NCI-H460 (cell line): ENCODE data around the gene MINAR1. TPM values are rescaled to one million over a fixed set of nuclear protein-coding genes. Genes with fewer than 3 reads are reported as not detected.
"Not testable (repeated sequence)": the region's sequence is repeated elsewhere in the genome, so short reads cannot be mapped to it uniquely, and the experiment has no call there.

Experiments used
- DNase-seq: peaks from one replicate; pipeline ENCODE4 v3.0.0-alpha.2; 2016; ENCODE audit warnings: low read depth; ENCODE audit errors: extremely low read depth
- polyA plus RNA-seq: library from polyadenylated mRNA; depleted of rRNA; stranded (reverse); fragments of >200 nt; gene quantifications from 2 replicates; pipeline ENCODE4 v1.2.3, GENCODE V29; 2014; cell fraction: nucleus; rRNA removed
- total RNA-seq: library from RNA; depleted of rRNA; stranded (reverse); fragments of >200 nt; shearing (Covaris generic); gene quantifications from 2 replicates; pipeline ENCODE4 v1.2.3, GENCODE V29; 2014; rRNA removed

The MINAR1 gene
- total RNA-seq, result 0.61 and 0.84 TPM in 2 replicates
- 1.2 and 1.3 TPM in 2 replicates for polyA plus RNA-seq

DNA sequence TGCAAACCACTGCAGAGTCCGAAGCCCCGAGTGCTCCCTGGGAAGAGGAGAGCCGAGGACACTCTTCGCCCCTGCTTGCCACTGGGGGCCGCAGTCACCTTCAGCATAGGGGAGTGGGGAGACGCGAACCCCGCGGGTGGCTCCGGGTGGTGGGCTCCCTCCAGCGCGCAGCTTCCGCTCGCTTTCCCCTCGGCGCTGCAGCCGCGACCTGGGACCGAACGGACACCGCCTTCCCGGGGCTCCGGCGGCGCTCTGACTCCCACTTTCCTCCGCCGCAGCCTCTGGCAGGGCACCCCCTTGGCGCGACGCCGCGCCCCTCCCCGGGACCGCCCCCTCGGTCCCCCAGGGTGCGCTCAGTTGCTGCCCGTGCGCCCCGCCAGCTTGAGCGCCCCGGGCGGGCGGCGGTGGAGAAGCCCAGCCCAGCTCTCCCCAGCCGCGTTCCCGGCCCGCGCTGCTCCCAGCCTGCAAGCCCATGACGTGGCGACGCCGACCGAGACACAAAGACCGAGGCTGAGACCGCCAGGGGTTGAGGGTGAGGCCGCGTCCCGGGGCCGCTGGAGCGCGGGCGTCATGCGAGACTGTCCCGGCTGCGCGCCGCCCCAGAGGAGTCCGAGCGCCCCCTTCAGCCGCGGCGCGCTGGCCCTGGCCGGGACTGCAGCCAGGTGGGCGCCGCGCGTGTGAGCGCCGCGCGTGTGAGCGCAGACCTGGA is at the start of gene MINAR1:
TSS of gene MINAR1 (plus strand) at position 701 of the 709 bp plus-strand sequence. CDS start 23,812 bp downstream, outside the sequence.
- no peak for DNase-seq

DNA sequence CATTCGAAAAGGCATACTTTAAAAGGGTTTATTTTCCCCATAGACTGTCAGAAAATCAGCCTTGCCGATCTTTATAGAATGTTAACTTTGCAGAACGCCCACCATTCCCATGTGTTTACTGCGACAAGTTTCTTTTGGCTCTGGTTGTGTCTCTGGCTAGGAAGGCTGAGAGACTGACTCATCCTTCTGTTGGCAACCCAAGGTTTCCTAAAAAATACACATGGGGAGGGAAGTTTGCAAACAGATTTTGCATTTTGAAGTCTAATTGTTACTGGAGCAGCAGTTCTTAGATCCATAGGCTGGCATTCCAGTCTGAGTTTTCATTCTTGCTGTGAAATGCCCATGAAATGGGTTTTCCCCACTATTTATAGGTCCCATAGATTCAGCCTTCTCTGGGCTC is 37.9 kb upstream of the MINAR1 start:
- DNase-seq, result no peak

DNA sequence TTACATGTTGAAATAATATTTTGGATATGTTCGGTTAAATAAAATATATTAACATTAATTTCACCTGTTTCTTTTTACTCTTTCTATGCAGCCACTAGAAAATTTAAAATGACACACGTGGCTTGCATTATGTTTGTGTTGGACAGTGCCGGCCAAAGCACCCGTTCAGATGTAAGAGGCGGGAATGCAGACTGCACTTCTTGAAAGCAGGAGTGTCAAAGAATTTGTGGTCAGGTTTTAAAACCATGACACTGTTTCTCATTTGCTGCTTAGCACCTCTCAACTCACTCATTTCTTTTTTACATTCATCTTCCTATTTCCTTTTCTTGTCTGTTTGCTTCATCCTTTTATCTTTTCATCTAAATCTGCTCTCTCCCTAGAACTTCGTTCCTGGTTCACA is 35.3 kb upstream of the MINAR1 start:
- DNase-seq, result no peak

DNA sequence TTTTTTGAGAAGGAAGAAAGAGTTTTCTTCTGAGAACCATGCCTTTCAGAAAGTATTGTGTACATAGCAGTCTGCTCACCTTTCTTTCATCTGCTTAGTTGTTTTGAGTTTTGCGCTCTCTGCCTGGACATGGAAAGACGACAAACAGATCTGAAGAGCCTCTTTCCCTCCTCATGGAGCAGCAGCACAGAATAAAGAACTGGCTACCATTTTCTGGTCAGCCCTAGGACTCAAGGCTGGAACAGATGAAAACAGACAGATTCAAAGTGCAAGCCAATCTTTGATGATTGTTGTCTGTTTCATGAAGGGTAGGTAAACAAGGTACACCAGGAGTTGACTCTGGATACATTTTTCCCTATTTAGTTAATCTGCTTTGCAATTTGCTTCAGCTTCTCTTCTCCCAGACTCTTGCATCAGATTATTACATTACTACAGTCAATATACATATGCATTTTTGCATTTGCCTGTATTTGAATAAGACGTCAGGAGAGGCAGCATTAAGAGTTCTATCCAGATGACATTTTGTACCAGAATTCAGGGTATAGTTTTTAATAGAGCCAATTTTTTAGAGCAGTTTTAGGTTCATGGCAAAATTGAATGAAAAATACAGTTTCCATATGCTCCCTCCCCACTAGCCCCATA is 34.7 kb upstream of the MINAR1 start:
- no peak for DNase-seq

DNA sequence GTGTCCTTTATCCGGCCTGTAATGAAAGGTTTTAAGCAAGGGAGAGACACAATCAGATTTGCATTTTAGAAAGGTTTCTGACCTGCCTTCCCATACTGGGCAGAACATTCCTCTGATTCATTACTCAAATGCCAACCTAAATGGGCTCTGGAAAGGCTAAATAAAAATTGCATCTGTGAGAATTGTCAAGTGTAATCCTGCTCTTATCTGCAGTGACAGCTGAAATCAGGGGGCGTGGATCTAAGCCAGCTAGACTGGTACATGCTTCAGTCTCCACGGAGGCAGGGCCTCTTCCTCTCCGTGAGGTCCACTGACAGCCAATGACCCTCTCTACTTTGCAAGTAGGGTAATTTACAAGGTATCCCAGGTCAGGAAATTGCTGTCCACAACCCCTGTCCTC is 32.5 kb upstream of the MINAR1 start:
- no peak for DNase-seq

- no peak for DNase-seq
Observed at GRCh38 chr15:79400650-79401049, 31.5 kb upstream of the MINAR1 start.

DNA sequence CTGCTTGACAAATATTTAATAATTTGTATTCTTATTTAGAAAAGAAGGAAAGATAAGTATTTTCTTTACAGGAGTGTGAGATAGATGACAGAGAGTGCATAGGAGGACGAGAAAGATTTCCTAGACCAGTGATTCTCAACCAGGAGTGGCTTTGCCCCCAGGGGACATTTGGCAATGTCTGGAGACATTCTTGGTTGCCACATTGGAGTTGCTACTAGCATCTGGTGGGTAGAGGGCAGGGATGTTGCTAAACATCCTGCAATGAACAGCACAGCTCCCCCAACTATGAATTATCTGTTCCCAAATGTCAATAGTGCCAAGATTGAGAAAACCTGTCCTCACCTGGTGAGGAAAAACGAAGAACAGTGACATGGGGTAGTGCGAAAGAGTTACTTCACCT is 30.8 kb upstream of the MINAR1 start:
- DNase-seq, result no peak

DNA sequence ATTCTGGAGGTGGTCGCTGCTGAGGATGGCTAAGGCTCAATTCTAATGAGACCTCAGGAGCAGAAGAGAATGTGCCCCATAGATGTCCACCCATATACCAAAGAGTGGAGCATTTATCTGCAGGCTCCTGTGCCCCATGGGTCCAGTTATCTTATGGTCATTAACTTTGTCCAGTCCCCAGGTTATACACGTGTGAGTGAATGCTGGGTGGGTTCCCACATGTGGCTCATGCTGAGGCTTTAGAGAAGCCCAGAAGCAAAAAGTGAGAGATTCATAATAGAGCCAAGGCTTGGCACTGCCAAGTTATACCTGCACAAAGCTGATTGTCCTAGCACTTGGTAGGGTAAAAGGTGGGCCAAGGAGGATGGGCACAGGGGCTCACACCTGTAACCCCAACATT is 30.0 kb upstream of the MINAR1 start:
- DNase-seq, result no peak

DNA sequence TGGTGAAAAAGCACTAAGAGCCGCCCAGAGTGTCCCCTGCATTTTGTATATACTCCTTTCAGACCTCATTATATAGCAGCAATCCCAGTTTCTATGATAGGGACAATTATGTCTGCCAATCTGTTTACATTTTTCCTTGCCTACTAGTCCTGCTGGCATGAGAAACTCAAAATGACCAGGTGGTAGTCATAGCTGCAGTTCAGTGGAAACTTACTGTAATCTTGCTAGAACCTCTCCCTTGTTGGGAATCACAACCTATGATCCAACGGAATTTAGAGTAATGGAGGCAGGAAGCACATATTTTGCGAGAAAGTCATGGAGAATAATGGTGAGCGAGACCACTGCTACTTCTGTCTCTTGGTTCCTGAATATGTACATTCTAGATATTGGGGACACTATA is 28.6 kb upstream of the MINAR1 start:
- no peak for DNase-seq

GRCh38 chr15:79406210-79406609 is 25.9 kb upstream of the MINAR1 start:
- no peak for DNase-seq

DNA sequence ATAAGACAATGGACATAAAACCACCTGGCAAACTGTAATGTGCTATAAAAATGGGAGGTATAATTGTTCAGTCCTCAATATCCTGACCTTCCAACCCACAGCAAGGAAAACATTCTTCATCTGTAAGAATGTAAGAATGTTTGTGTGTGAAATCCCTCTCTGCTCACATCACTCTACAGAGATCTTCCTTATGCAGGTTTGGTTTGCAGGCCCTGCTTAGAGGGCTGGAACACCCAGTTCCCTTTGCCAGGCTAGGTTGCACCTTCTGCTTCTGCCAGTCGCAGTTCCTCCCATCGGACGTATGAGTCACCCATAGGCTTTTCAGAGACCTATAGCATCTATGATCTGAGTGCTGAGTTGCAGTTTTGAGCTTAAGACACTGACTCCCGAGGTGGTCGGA is 24.1 kb upstream of the MINAR1 start:
- DNase-seq, result no peak

- no peak for DNase-seq
Observed at GRCh38 chr15:79410237-79410636, 21.9 kb upstream of the MINAR1 start.

GRCh38 chr15:79412010-79412409 is 20.1 kb upstream of the MINAR1 start:
- DNase-seq, result no peak

GRCh38 chr15:79412429-79412828 is 19.7 kb upstream of the MINAR1 start:
- DNase-seq, result no peak

DNA sequence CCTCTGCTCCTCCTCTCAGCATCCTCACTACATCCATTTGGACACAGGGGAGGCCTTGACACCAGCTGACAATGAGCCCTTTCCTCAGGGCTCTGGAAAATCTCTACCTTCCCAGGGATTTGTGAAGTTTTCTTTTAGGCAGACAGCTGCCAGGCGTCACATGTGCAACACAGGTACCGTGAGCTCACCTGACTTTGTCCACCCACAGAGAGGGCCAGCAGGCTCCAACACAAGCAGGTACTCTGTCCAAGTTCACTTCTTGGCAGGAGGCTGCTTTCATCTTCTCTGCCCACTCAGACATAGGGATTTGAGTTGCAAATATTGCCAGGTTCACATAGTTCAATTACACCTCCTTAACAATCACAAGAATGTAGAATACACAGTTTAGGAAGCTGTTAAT is 15.3 kb upstream of the MINAR1 start:
- DNase-seq, result no peak

GRCh38 chr15:79418693-79419279 is 13.3 kb upstream of the MINAR1 start:
- no peak for DNase-seq

DNA sequence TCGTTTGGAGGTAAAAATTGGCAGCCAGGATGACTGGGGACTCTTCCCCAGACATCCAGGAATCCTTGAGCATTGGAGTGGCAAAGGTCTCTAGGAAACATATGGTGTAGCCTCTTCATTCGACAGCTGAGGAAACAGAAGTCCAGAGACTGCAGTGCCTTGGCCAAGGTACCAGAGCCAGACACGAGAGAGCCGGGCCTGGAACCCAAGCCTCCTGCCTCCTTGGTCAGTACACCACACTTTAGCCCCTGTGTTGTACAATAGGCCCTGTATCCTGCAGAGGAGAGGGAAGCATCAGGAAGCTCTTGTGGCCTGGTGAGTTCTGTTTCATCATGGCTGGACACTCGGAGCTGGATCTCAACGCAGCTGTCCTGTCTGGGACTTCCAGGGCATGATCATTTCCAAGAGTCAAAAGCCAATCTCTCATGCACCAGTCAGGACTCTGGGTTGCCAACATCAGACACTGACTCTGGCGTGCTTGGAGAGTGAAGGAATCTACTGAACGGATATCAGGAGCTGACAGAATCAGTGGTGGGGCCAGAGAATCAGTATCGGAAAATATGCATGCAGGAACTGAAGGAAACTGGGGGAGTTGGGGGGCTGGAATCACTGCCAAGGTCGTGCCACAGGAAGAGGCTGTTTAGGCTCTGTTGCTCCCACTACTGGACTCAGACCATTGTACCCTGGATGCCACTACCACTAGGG is 6.4 kb upstream of the MINAR1 start:
- no peak for DNase-seq

DNA sequence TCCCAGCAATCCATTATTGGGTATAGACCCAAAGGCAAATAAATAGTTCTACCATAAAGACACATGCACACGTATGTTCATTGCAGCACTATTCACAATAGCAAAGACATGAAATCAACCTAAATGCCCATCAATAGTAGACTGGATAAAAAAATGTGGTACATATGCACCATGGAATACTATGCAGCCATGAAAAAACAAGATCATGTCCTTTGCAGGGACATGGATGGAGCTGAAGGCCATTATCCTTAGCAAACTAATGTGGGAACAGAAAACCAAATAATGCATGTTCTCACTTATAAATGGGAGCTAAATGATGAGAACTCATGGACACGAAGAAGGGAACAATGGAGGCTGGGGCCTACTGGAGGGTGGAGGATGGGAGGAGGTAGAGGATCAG is 5.2 kb upstream of the MINAR1 start:
- DNase-seq, result not testable (repeated sequence)

- DNase-seq, result no peak
Observed at GRCh38 chr15:79427781-79428598, 4.1 kb upstream of the MINAR1 start.

GRCh38 chr15:79430901-79431635 is 1.1 kb upstream of the MINAR1 start:
- no peak for DNase-seq
